NCI-H748 (cell line): Measurements from ENCODE around the gene KCNK3.
"Not testable (repeated sequence)": the region's sequence is repeated elsewhere in the genome, so short reads cannot be mapped to it uniquely, and the experiment has no call there.

Experiments
- DNase-seq: peaks from one replicate; lab custom pipeline; 2025; ENCODE audit not compliant: unreplicated experiment; lab: John Stamatoyannopoulos, UW

The KCNK3 gene

GRCh38 chr2:26754972-26755670 lies 62.6 kb downstream of the KCNK3 start:
- peak; percentile 17 for DNase-seq

GRCh38 chr2:26756337-26756736 lies 63.8 kb downstream of the KCNK3 start:
- DNase-seq = no peak

- DNase-seq = no peak
Measured at GRCh38 chr2:26757873-26758789, 65.6 kb downstream of the KCNK3 start.

GRCh38 chr2:26758790-26759321 lies 66.3 kb downstream of the KCNK3 start:
- DNase-seq = no peak

GRCh38 chr2:26759845-26760244 lies 67.3 kb downstream of the KCNK3 start:
- no peak for DNase-seq

- DNase-seq = not testable (repeated sequence)
Measured at GRCh38 chr2:26760991-26761390, 68.5 kb downstream of the KCNK3 start.

GRCh38 chr2:26763019-26763418 lies 70.5 kb downstream of the KCNK3 start:
- no peak for DNase-seq

- DNase-seq = peak; percentile 83
Measured at GRCh38 chr2:26764078-26764887, 71.8 kb downstream of the KCNK3 start, which contains the start of gene SLC35F6. Gene SLC35F6, plus strand, starts transcription at chr2:26764284. Its CDS starts 66 bp downstream, at chr2:26764350.

- DNase-seq = no peak
Measured at GRCh38 chr2:26764906-26765305, 72.4 kb downstream of the KCNK3 start.

- no peak for DNase-seq
Measured at GRCh38 chr2:26765475-26766200, 73.1 kb downstream of the KCNK3 start.

GRCh38 chr2:26767129-26767528 lies 74.6 kb downstream of the KCNK3 start:
- no peak for DNase-seq

- DNase-seq = no peak
Measured at GRCh38 chr2:26767894-26768487, 75.5 kb downstream of the KCNK3 start.

- DNase-seq = no peak
Measured at GRCh38 chr2:26768759-26769088, 76.2 kb downstream of the KCNK3 start.

GRCh38 chr2:26769089-26769761 lies 76.7 kb downstream of the KCNK3 start:
- DNase-seq = no peak

- DNase-seq = no peak
Measured at GRCh38 chr2:26770986-26771586, 78.6 kb downstream of the KCNK3 start.

GRCh38 chr2:26772064-26773001 lies 79.8 kb downstream of the KCNK3 start:
- peak; percentile 12 for DNase-seq

- DNase-seq = no peak
Measured at GRCh38 chr2:26776195-26776800, 83.8 kb downstream of the KCNK3 start.

- DNase-seq = no peak
Measured at GRCh38 chr2:26778098-26778497, 85.6 kb downstream of the KCNK3 start.
